NCI-H146 treated with DMSO at 0.1 percent for 48 hours (cell line): ENCODE results near the gene KCNK15.
A peak's percentile ranks its signal among the peaks of the same experiment; 100 is the strongest.
"Not testable (repeated sequence)": the region's sequence is repeated elsewhere in the genome, so short reads cannot be mapped to it uniquely, and the experiment has no call there.

Experiments used
- DNase-seq: peaks from one replicate; lab custom pipeline; 2025; ENCODE audit not compliant: unreplicated experiment; lab: John Stamatoyannopoulos, UW

The KCNK15 gene

GRCh38 chr20:44745598-44746366 is at the start of gene KCNK15:
TSS of gene KCNK15 (plus strand) at chr20:44745865. CDS start at chr20:44745911, 46 bp downstream.
- DNase-seq, result no peak

GRCh38 chr20:44696315-44696714 is 49.4 kb upstream of the KCNK15 start:
- DNase-seq, result no peak

DNA sequence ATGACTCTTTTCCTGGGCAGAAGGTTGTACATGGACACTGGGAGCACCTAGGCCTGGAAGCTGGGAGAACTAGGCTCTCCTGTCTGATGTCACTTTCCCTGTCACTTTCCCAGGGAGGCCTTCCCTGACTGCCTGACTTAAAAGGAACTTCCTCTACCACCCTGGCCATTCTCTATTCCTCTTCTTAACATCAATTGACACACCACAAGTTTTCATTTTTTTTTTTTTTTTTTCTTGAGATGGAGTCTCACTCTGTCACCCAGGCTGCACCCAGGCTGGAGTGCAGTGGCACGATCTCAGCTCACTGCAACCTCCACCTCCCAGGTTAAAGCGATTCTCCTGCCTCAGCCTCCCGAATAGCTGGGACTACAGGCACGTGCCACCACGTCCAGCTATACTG is 48.6 kb upstream of the KCNK15 start:
- not testable (repeated sequence) for DNase-seq

DNA sequence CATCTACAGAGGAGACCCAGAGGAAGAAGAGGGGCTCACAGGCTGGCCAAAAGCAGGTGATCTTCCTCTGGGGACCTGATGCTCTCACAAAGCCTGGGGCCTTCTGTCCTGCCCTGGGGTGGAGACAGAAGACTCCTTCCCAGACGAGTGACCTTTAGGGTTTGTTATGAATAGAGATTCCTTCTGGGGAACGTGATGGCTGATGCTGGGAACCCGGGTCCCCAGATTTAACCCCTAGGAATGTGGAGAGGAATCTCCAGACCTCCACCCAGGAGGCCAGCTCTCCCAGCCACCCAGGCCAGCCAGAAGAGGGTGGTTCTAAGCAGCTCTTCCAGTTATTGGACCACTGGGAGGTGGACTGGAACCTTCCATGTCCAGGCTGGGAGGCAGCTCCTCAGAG is 47.3 kb upstream of the KCNK15 start:
- DNase-seq, result no peak

- DNase-seq, result peak; percentile 53
Observed at GRCh38 chr20:44700306-44700705, 45.4 kb upstream of the KCNK15 start.

DNA sequence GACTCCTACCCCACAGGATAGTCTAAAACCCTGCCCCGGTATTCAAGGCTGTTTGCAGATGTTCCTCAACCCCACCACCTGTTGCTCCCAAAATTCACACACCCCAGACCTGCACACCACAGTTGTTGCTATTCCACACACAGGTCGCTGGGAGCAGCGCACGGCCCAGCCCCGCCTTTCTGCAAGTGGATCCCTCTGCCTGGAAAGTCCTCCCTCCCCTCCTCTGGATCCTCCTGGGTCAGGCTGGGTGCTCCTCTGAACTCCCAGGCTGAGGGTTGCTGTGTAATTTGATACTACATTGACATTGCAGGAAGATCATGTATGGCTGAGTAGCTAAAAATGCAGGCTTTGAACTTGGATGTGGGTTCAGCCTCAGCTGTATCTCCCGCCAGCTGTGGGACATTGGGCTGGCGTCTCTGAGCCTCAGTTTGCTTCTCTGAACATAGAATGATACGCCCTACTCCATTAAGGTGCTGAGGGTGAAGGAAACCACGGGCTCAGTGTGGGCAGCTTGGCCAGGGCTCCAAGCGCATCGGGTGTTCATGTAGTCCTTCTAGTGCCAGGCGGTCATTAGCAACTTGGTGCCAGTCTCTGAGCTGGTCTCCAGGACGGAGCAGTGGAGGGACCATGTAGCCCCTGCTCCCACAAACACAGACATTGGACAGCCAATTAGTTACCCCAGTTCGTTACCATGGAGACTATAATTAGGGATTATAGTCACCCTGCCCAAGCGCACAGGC is 44.4 kb upstream of the KCNK15 start:
- DNase-seq, result no peak

GRCh38 chr20:44701858-44702256 is 43.8 kb upstream of the KCNK15 start:
- DNase-seq, result no peak

DNA sequence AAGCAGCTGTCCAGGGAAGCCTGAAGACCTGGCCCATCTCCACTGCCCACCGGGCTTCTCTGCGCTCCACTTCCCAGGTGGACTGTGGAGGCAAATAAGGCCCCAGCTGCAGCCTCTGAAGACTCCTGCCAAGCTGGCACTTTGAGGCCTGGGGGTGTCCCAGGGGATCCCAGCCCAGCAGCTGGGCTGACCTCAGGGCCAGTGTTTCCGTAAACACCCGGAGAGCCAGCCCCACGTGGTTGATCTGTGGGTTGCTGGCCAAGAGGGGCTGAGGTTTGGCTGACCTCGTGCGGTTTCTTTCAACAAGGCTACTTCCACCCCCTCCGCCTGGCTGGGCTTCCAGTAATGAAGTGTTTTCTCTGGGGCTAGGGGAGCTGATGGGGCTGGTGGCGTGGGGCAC is 42.9 kb upstream of the KCNK15 start:
- DNase-seq, result no peak

GRCh38 chr20:44703183-44703925 is 42.3 kb upstream of the KCNK15 start:
- no peak for DNase-seq

DNA sequence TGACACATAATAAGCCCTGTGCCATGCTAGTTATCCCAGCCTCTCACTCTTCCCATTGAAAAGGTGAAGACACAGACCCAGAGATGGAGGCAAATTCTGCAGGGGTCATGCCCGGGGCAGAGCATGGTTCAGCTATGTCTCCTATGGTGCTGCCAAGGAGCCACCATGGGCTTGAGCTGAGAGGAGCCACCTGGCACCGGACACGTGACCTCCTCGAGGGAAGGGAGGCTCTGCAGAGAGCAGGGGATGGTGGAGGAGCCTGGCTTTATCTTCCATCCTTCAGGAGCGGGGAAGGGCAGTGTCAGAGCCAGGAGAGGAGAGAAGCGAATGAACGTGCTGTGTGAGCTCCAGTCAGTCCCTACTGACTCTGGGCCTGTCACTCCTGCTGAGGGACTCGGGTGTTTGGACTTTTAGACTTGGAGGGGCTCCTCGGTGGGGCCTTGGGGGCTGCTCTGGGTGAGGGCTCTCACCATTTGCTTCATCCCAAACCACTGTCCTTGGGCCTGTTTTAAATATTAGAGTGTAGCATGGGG is 41.6 kb upstream of the KCNK15 start:
- no peak for DNase-seq

GRCh38 chr20:44704551-44704971 is 41.1 kb upstream of the KCNK15 start:
- DNase-seq, result no peak

GRCh38 chr20:44705364-44706094 is 40.1 kb upstream of the KCNK15 start:
- no peak for DNase-seq

- DNase-seq, result no peak
Observed at GRCh38 chr20:44706301-44707017, 39.2 kb upstream of the KCNK15 start.

DNA sequence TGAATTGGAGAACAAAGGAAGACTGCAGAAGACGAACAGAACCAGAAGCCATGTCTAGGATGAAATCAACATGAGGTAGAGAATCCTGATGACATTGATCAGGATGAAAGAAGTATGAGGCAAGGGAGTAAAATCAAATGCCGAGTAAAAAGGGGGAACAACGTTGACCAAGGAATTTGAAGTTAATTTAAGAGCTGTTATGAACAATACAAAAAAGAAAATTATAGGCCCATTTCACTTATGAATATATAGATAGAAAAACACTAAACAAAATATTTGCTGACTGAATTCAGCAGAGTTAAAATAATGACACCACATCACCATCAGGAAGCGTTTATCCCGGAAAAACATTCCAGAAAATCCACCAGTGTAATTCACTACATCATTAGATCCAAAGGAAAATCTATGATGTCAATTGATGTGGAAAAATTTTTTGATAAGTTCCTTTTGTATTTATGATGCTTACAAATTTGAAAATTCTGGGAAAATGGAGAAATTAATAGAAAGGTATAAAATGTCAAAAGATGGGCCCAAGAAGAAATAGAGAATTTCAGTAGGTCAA is 38.6 kb upstream of the KCNK15 start:
- no peak for DNase-seq

DNA sequence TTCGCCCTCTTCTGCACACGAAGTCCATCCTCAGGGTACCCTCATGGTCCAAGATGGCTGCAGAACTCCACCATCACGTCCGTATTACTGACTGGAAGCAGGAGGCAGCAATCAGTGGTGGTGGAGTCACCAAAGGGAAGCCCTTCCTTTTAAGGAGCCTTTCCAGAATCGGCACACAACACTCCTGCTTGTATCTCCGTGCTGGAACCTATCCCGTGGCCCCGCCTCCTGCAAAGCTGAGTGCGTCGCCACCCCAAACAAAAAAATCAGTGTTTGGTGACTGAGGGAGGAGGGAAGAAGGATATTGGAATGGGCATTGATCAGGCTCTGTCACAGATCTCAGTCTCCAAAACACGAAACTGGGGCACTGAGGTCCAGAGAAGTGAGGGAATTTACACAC is 36.3 kb upstream of the KCNK15 start:
- no peak for DNase-seq

- DNase-seq, result no peak
Observed at GRCh38 chr20:44709797-44710196, 35.9 kb upstream of the KCNK15 start.

GRCh38 chr20:44711237-44711636 is 34.4 kb upstream of the KCNK15 start:
- no peak for DNase-seq

GRCh38 chr20:44714102-44714700 is 31.5 kb upstream of the KCNK15 start:
- no peak for DNase-seq

GRCh38 chr20:44714701-44715498 is 30.8 kb upstream of the KCNK15 start, which contains the start of gene CCN5:
TSS of gene CCN5 (plus strand) at chr20:44715369. CDS start at chr20:44715391, 22 bp downstream.
- no peak for DNase-seq
